IPS DF 6.9 (cell line): Measurements from ENCODE around the gene ZNF649.

Experiments used
- DNase-seq: peaks from one replicate; pipeline ENCODE4 v3.0.0-alpha.2; 2013; ENCODE audit warnings: low read depth, low spot score
- H3K27ac ChIP-seq: one replicate; pipeline ENCODE4 v1.5.1; 2013; ENCODE audit warnings: low read length, control low read depth
- H3K27me3 ChIP-seq: 2 replicates; pipeline ENCODE4 v1.6.1; 2013; ENCODE audit warnings: mild to moderate bottlenecking, low read length; ENCODE audit not compliant: control insufficient read depth, insufficient read depth
- H3K36me3 ChIP-seq: 2 replicates; pipeline ENCODE4 v1.6.1; 2013; ENCODE audit warnings: low read length; ENCODE audit not compliant: control insufficient read depth, insufficient read depth
- H3K4me1 ChIP-seq: 2 replicates; pipeline ENCODE4 v1.6.1; 2013; ENCODE audit warnings: low read length; ENCODE audit not compliant: control insufficient read depth, insufficient read depth
- H3K4me3 ChIP-seq: 2 replicates; pipeline ENCODE4 v1.5.1; 2013; ENCODE audit warnings: mild to moderate bottlenecking, low read length
- H3K9me3 ChIP-seq: 2 replicates; pipeline ENCODE4 v1.6.1; 2013; ENCODE audit warnings: low read length, inconsistent platforms; ENCODE audit not compliant: control insufficient read depth, insufficient read depth
- WGBS: extraction: QIAGEN DNeasy Blood & Tissue Kit; methylation state at CpG from one replicate; pipeline ENCODE4 v1.1.7; 2013; ENCODE audit warnings: mixed read lengths, missing lambda C conversion rate; ENCODE audit not compliant: insufficient read length, insufficient coverage; 5-methylcytosine and 5-hydroxymethylcytosine counted together

Gene ZNF649

GRCh38 chr19:51904331-51905165 is at the start of gene ZNF649:
TSS of gene ZNF649 (minus strand) at chr19:51905017. CDS start at chr19:51900107, 4,910 bp downstream.
- Histone ChIP-seq H3K27ac (peak within 1 kb of the TSS; percentile 78), H3K4me1 (peaks cover 1% of the 10 kb centered on the region; the same call in 1 of the 2 replicates), H3K36me3 (peaks cover 21% of the 10 kb centered on the region; the same call in 1 of the 2 replicates), H3K27me3 (no peaks in the 10 kb centered on the region), H3K4me3 (peak within 1 kb of the TSS; percentile 63; the same call in 1 of the 2 replicates), H3K9me3 (peaks cover 2% of the 10 kb centered on the region; the same call in 1 of the 2 replicates)
- DNase-seq: no peak
- no CpG with 5 or more reads among the region's 43 CpGs for WGBS

GRCh38 chr19:51948975-51949374 is 44.2 kb upstream of the ZNF649 start:
- DNase-seq: no peak
- WGBS: no CpG with 5 or more reads among the region's 25 CpGs
- Histone ChIP-seq H3K4me3 (no peak overlapping the region), H3K27me3 (no peaks in the 10 kb centered on the region), H3K4me1 (no peaks in the 10 kb centered on the region), H3K9me3 (peaks cover 18% of the 10 kb centered on the region), H3K27ac (no peak overlapping the region), H3K36me3 (peaks cover 16% of the 10 kb centered on the region)

GRCh38 chr19:51946602-51947001 is 41.8 kb upstream of the ZNF649 start:
- Histone ChIP-seq H3K27me3 (no peaks in the 10 kb centered on the region), H3K36me3 (peaks cover 33% of the 10 kb centered on the region), H3K4me1 (no peaks in the 10 kb centered on the region), H3K4me3 (no peak overlapping the region), H3K9me3 (peaks cover 20% of the 10 kb centered on the region), H3K27ac (no peak overlapping the region)
- DNase-seq: no peak
- WGBS: no CpG with 5 or more reads among the region's 1 CpG

- H3K36me3 ChIP-seq: peaks cover 44% of the 10 kb centered on the region
- H3K27me3 ChIP-seq: no peaks in the 10 kb centered on the region
- H3K4me1 ChIP-seq: no peaks in the 10 kb centered on the region
- H3K9me3 ChIP-seq: peaks cover 22% of the 10 kb centered on the region
- no peak overlapping the region for H3K27ac ChIP-seq
- no peak overlapping the region for H3K4me3 ChIP-seq
- no CpG with 5 or more reads among the region's 7 CpGs for WGBS
- no peak for DNase-seq
These were observed 40.2 kb upstream of the ZNF649 start for GRCh38 chr19:51944798-51945552.

- no peak overlapping the region for H3K27ac ChIP-seq
- no peaks in the 10 kb centered on the region for H3K27me3 ChIP-seq
- peaks cover 4% of the 10 kb centered on the region for H3K9me3 ChIP-seq
- no peak for DNase-seq
- no peaks in the 10 kb centered on the region for H3K4me1 ChIP-seq
- peaks cover 48% of the 10 kb centered on the region for H3K36me3 ChIP-seq
- H3K4me3 ChIP-seq: no peak overlapping the region
- WGBS: no CpG with 5 or more reads among the region's 2 CpGs
These were observed 34.1 kb upstream of the ZNF649 start for GRCh38 chr19:51938936-51939335.

GRCh38 chr19:51931921-51932320 is 27.1 kb upstream of the ZNF649 start:
- DNase-seq: no peak
- Histone ChIP-seq H3K4me3 (no peak overlapping the region), H3K27ac (no peak overlapping the region), H3K36me3 (peaks cover 11% of the 10 kb centered on the region; the same call in 1 of the 2 replicates), H3K9me3 (no peaks in the 10 kb centered on the region), H3K27me3 (no peaks in the 10 kb centered on the region), H3K4me1 (no peaks in the 10 kb centered on the region)
- WGBS: no CpG with 5 or more reads among the region's 8 CpGs

- Histone ChIP-seq H3K36me3 (no peaks in the 10 kb centered on the region; the same call in 1 of the 2 replicates), H3K4me1 (no peaks in the 10 kb centered on the region), H3K4me3 (peak overlapping the region; percentile 75), H3K9me3 (peaks cover 1% of the 10 kb centered on the region; the same call in 1 of the 2 replicates), H3K27ac (no peak overlapping the region), H3K27me3 (no peaks in the 10 kb centered on the region)
- WGBS: no CpG with 5 or more reads among the region's 13 CpGs
- DNase-seq: no peak
These were observed 23.0 kb upstream of the ZNF649 start for GRCh38 chr19:51927859-51928258.

- no CpG with 5 or more reads among the region's 52 CpGs for WGBS
These were observed 22.2 kb upstream of the ZNF649 start, which contains the start of gene ZNF613 for GRCh38 chr19:51926784-51927741. TSS of gene ZNF613 (plus strand) at chr19:51927472. CDS start at chr19:51936221, 8,749 bp downstream.

GRCh38 chr19:51926426-51926783 is 21.6 kb upstream of the ZNF649 start:
- peaks cover 4% of the 10 kb centered on the region for H3K9me3 ChIP-seq
- H3K27me3 ChIP-seq: no peaks in the 10 kb centered on the region
- DNase-seq: no peak
- peak overlapping the region; percentile 75; the same call in 1 of the 2 replicates for H3K4me3 ChIP-seq
- H3K27ac ChIP-seq: no peak overlapping the region
- H3K36me3 ChIP-seq: no peaks in the 10 kb centered on the region
- WGBS: no CpG with 5 or more reads among the region's 11 CpGs
- H3K4me1 ChIP-seq: no peaks in the 10 kb centered on the region

More at GRCh38 chr19:51926784-51927741, 22.2 kb upstream of the ZNF649 start, which contains the start of gene ZNF613:
- Histone ChIP-seq H3K27ac (no peak within 1 kb of the TSS), H3K4me1 (no peaks in the 10 kb centered on the region), H3K4me3 (peak within 1 kb of the TSS; percentile 75), H3K27me3 (no peaks in the 10 kb centered on the region), H3K36me3 (no peaks in the 10 kb centered on the region), H3K9me3 (peaks cover 3% of the 10 kb centered on the region)
- peak; percentile 90 for DNase-seq
